ENCODE measurements around the gene THAP12.

The THAP12 gene

DNA sequence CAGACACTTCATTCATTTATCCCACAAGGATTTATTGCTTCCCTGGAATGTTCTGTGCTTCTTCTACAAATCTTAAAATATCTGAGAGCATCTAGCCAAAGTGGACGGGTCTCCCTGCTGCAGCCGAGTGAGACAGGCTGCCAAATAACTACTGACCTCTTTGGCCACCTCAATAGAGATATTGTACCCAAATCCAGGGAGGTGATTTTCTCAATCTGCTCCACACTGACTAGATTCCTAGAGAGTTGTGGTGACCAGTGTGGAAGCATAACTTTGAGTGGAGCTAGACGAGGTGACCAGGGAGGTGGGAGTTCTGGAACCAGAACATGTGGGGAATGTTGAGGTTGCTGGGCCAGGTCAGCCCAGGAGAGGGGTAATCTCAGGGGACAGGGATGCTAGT is 77.5 kb downstream of the THAP12 start:
- DNase-seq: no peak

DNA sequence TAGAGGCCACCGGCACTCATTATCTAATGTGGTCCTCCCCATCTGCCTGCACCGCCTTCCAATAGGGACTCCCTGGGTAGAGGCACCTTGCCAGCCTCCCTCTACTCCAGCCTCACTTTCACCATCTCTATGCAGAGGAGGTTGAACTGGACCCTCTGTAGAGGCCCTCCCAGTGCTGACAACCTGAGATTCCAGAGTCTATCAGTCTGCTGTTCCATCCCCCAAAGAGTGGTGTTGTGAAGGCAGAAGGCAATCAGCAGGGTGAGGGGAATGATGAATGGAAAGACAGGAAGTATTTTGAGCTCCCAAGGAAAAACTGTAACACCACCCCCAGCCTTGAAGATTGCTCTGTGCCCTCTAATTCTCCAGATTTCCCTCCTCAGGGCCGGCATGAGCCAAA is 77.9 kb downstream of the THAP12 start:
- DNase-seq: no peak
